Thyroid gland (tissue), 4 donors: ENCODE data around the gene NCOR1. TPM values are rescaled to one million over a fixed set of nuclear protein-coding genes. Genes with fewer than 3 reads are reported as not detected.

Source experiments
- DNase-seq, 2 donors: peaks; one replicate each; pipeline ENCODE4 v3.0.0-alpha.2; 2019
- H3K27ac ChIP-seq, 3 donors: fragments of 200-600 bp; sonication (generic); 1 replicate in 2 of 3; 2 replicates in 1 of 3; pipeline ENCODE4 v1.5.1; 2016 to 2019; ENCODE audit warnings: mild to moderate bottlenecking in 1 of 3, moderate library complexity in 1 of 3
- H3K27me3 ChIP-seq: fragments of 200-600 bp; sonication (generic); one replicate; pipeline ENCODE4 v1.5.1; 2019
- H3K36me3 ChIP-seq, 2 donors: fragments of 200-600 bp; sonication (generic); one replicate each; pipeline ENCODE4 v1.5.1; 2016 to 2019
- H3K4me1 ChIP-seq, 2 donors: fragments of 200-600 bp; sonication (generic); one replicate each; pipeline ENCODE4 v1.5.1; 2017 to 2019
- H3K4me3 ChIP-seq, 3 donors: fragments of 200-600 bp; sonication (generic); replicated peaks in 1 of 3; 1 replicate in 2 of 3; 2 replicates in 1 of 3; pipeline ENCODE4 v1.5.1; 2016; ENCODE audit warnings: mild to moderate bottlenecking in 1 of 3
- H3K9me3 ChIP-seq: fragments of 200-600 bp; sonication (generic); one replicate; pipeline ENCODE4 v1.5.1; 2017
- CTCF ChIP-seq, 6 experiments: fragments of 200-600 bp in 3 of 6; fragments of 450-650 bp in 3 of 6; sonication (generic) in 3 of 6; IDR thresholded peaks; one replicate each; pipeline ENCODE4 v1.5.1; 2016 to 2019; ENCODE audit warnings: antibody characterized with exemption in 6 of 6, mild to moderate bottlenecking in 2 of 6, inconsistent platforms in 1 of 6, moderate library complexity in 1 of 6
- POLR2A ChIP-seq, 2 donors: fragments of 450-650 bp; IDR thresholded peaks; one replicate each; pipeline ENCODE4 v1.6.1; 2017; ENCODE audit warnings: antibody characterized with exemption in 2 of 2, mild to moderate bottlenecking in 2 of 2, moderate library complexity in 1 of 2
- WGBS, 2 donors: methylation state at CpG; one replicate each; pipeline ENCODE4 v1.1.5; 2017; 5-methylcytosine and 5-hydroxymethylcytosine counted together
- intact Hi-C: fragments of 100-400 bp; cut with DNase I; formaldehyde crosslinking; loops from one replicate; pipeline ENCODE4 v1.15.1; 2023
- total RNA-seq, 4 donors: library from RNA; depleted of rRNA; stranded (reverse); fragments of >200 nt; gene quantifications; one replicate each; pipeline ENCODE4 v1.2.3, GENCODE V29; 2016

Gene NCOR1
- total RNA-seq, result 100 to 1,000 TPM; 141 to 206 (median 204) TPM

- intact Hi-C loops, result no loop called here
- WGBS, 2 donors, result 1 to 2% methylated on average over 10 to 16 of the region's 82 CpGs
- Histone ChIP-seq H3K36me3 (no peaks in the 10 kb centered on the region), H3K27ac (peak within 1 kb of the TSS; percentile 90 to 97 (median 95)), H3K9me3 (no peaks in the 10 kb centered on the region), H3K4me3 (peak within 1 kb of the TSS; percentile 83 to 99 (median 96)), H3K27me3 (no peaks in the 10 kb centered on the region), H3K4me1 (peaks cover 17 to 29% of the 10 kb centered on the region in 2 donors)
- TF ChIP-seq CTCF (IDR thresholded peaks at IDR 0.05) (peak in 3 of 6 experiments; percentile 20 to 44 (median 30)), POLR2A (IDR thresholded peaks at IDR 0.05) (peak in 1 of 2 donors; percentile 93)
- DNase-seq, result peak; percentile 94 to 96
These were observed at the start of gene NCOR1 for GRCh38 chr17:16215273-16215964. TSS of gene NCOR1 (minus strand) at chr17:16215534. CDS start at chr17:16194569, 20,965 bp downstream.

GRCh38 chr17:16262201-16262600 is 46.9 kb upstream of the NCOR1 start:
- Histone ChIP-seq H3K9me3 (no peaks in the 10 kb centered on the region), H3K36me3 (no peaks in the 10 kb centered on the region), H3K4me3 (no peak overlapping the region), H3K4me1 (no peaks in the 10 kb centered on the region), H3K27me3 (no peaks in the 10 kb centered on the region), H3K27ac (no peak overlapping the region)
- no peak for DNase-seq
- intact Hi-C loops, result no loop called here
- 95 to 96% methylated on average over 4 of the region's 4 CpGs for WGBS, 2 donors
- TF ChIP-seq POLR2A (IDR thresholded peaks at IDR 0.05) (no peak), CTCF (IDR thresholded peaks at IDR 0.05) (no peak)

- Histone ChIP-seq H3K27me3 (no peaks in the 10 kb centered on the region), H3K4me3 (no peak overlapping the region), H3K4me1 (peaks cover 0 to 6% of the 10 kb centered on the region in 2 donors), H3K9me3 (no peaks in the 10 kb centered on the region), H3K27ac (no peak overlapping the region), H3K36me3 (no peaks in the 10 kb centered on the region)
- TF ChIP-seq CTCF (IDR thresholded peaks at IDR 0.05) (no peak), POLR2A (IDR thresholded peaks at IDR 0.05) (no peak)
- DNase-seq, result no peak
- intact Hi-C loops, result no loop called here
- 94 to 96% methylated on average over 3 of the region's 3 CpGs for WGBS, 2 donors
These were observed 45.7 kb upstream of the NCOR1 start for GRCh38 chr17:16261049-16261448.

- Histone ChIP-seq H3K9me3 (no peaks in the 10 kb centered on the region), H3K27me3 (no peaks in the 10 kb centered on the region), H3K4me1 (peaks cover 0 to 10% of the 10 kb centered on the region in 2 donors), H3K27ac (no peak overlapping the region), H3K4me3 (no peak overlapping the region), H3K36me3 (no peaks in the 10 kb centered on the region)
- DNase-seq, result no peak
- TF ChIP-seq POLR2A (IDR thresholded peaks at IDR 0.05) (no peak), CTCF (IDR thresholded peaks at IDR 0.05) (no peak)
- intact Hi-C loops, result no loop called here
- whole genome bisulfite sequencing, 2 donors, result 100% methylated on average over 3 to 5 of the region's 6 CpGs
These were observed 44.6 kb upstream of the NCOR1 start for GRCh38 chr17:16259926-16260325.

GRCh38 chr17:16258901-16259300 is 43.6 kb upstream of the NCOR1 start:
- Histone ChIP-seq H3K9me3 (no peaks in the 10 kb centered on the region), H3K4me3 (no peak overlapping the region), H3K27ac (no peak overlapping the region), H3K27me3 (no peaks in the 10 kb centered on the region), H3K36me3 (no peaks in the 10 kb centered on the region), H3K4me1 (peaks cover 0 to 10% of the 10 kb centered on the region in 2 donors)
- DNase-seq, result no peak
- 79 to 92% methylated on average over 1 of the region's 1 CpG for WGBS, 2 donors
- intact Hi-C loops, result no loop called here
- no peak for TF ChIP-seq CTCF (IDR thresholded peaks at IDR 0.05)
- no peak for TF ChIP-seq POLR2A (IDR thresholded peaks at IDR 0.05)
